HEK293 (cell line): ENCODE data around the gene APC2.

Experiments used
- CTCF ChIA-PET: fragments of 350-600 bp; formaldehyde crosslinking; extraction: SDS; loops from one replicate; lab custom pipeline; 2021; ENCODE audit warnings: antibody characterized with exemption; lab: Yijun Ruan, JAX
- POLR2A ChIA-PET: fragments of 300-600 bp; formaldehyde crosslinking; extraction: SDS; loops from one replicate; lab custom pipeline; 2020; ENCODE audit warnings: antibody characterized with exemption, inconsistent platforms; lab: Yijun Ruan, JAX
- H3K27ac ChIP-seq: fragments of 200-500 bp; sonication (Bioruptor generic); 2 replicates; pipeline ENCODE4 v1.5.1; 2014; ENCODE audit warnings: low read depth, low read length, control low read depth, inconsistent platforms; ENCODE audit errors: extremely low read depth
- H3K36me3 ChIP-seq, 2 experiments: fragments of 200-500 bp in 1 of 2; sonication (Bioruptor generic) in 1 of 2; 1 replicate in 1 of 2; 2 replicates in 1 of 2; pipeline ENCODE4 v1.5.1; 2014 to 2017; ENCODE audit warnings: inconsistent platforms in 2 of 2, low read length in 2 of 2; ENCODE audit not compliant: control insufficient read depth in 2 of 2, insufficient read depth in 1 of 2
- H3K4me1 ChIP-seq: fragments of 200-500 bp; sonication (Bioruptor generic); 2 replicates; pipeline ENCODE4 v1.5.1; 2014; ENCODE audit warnings: mild to moderate bottlenecking, low read length, inconsistent platforms; ENCODE audit not compliant: control insufficient read depth, insufficient read depth
- H3K4me3 ChIP-seq: 2 replicates; pipeline ENCODE4 v1.5.1; 2011; ENCODE audit warnings: low read depth, mild to moderate bottlenecking, control low read depth, low read length, moderate library complexity
- H3K9me3 ChIP-seq: fragments of 200-500 bp; sonication (Bioruptor generic); 2 replicates; pipeline ENCODE4 v1.5.1; 2014; ENCODE audit warnings: low read depth, low read length, inconsistent platforms; ENCODE audit not compliant: control insufficient read depth, insufficient read depth
- BCL11A ChIP-seq: fragments of 450-650 bp; formaldehyde crosslinking; IDR thresholded peaks from 2 replicates; pipeline ENCODE4 v1.5.1; 2016; ENCODE audit warnings: low read depth, missing biosample characterization, missing genetic modification characterization
- CTCF ChIP-seq: fragments of 450-650 bp; formaldehyde crosslinking; IDR thresholded peaks from 2 replicates; pipeline ENCODE4 v1.5.1; 2016; ENCODE audit warnings: missing biosample characterization, missing genetic modification characterization
- INSM2 ChIP-seq: fragments of 450-650 bp; formaldehyde crosslinking; IDR thresholded peaks from 2 replicates; pipeline ENCODE4 v1.5.1; 2016; ENCODE audit warnings: missing biosample characterization, missing genetic modification characterization
- KLF9 ChIP-seq: fragments of 450-650 bp; formaldehyde crosslinking; IDR thresholded peaks from 2 replicates; pipeline ENCODE4 v1.5.1; 2016; ENCODE audit warnings: missing biosample characterization, missing genetic modification characterization, low read depth
- MZF1 ChIP-seq: fragments of 450-650 bp; formaldehyde crosslinking; IDR thresholded peaks from 2 replicates; pipeline ENCODE4 v1.5.1; 2017; ENCODE audit warnings: missing biosample characterization, missing genetic modification characterization, borderline replicate concordance
- PATZ1 ChIP-seq: fragments of 450-650 bp; formaldehyde crosslinking; IDR thresholded peaks from 2 replicates; pipeline ENCODE4 v1.5.1; 2016; ENCODE audit warnings: missing biosample characterization, missing genetic modification characterization
- PRDM2 ChIP-seq: fragments of 450-650 bp; formaldehyde crosslinking; IDR thresholded peaks from 2 replicates; pipeline ENCODE4 v1.5.1; 2016; ENCODE audit warnings: missing biosample characterization, missing genetic modification characterization, borderline replicate concordance
- SALL2 ChIP-seq: fragments of 450-650 bp; formaldehyde crosslinking; IDR thresholded peaks from 2 replicates; pipeline ENCODE4 v1.5.0; 2017; ENCODE audit warnings: missing biosample characterization, mild to moderate bottlenecking, missing genetic modification characterization, borderline replicate concordance
- SETDB1 ChIP-seq: IDR thresholded peaks from one replicate; pipeline ENCODE4 v1.6.1; 2017; ENCODE audit warnings: mild to moderate bottlenecking, low read length, moderate library complexity, mixed read lengths; ENCODE audit not compliant: insufficient read length
- TCF7L2 ChIP-seq: IDR thresholded peaks from 2 replicates; pipeline ENCODE4 v1.6.1; 2011; ENCODE audit warnings: low read depth, mild to moderate bottlenecking, inconsistent platforms, low read length, moderate library complexity, borderline replicate concordance
- ZFP69B ChIP-seq: fragments of 450-650 bp; formaldehyde crosslinking; IDR thresholded peaks from 2 replicates; pipeline ENCODE4 v1.5.1; 2016; ENCODE audit warnings: missing biosample characterization, missing genetic modification characterization
- ZNF121 ChIP-seq: fragments of 450-650 bp; formaldehyde crosslinking; IDR thresholded peaks from 2 replicates; pipeline ENCODE4 v1.5.1; 2016; ENCODE audit warnings: missing biosample characterization, missing genetic modification characterization
- ZNF19 ChIP-seq: fragments of 450-650 bp; formaldehyde crosslinking; IDR thresholded peaks from 2 replicates; pipeline ENCODE4; 2016; ENCODE audit warnings: missing biosample characterization, missing genetic modification characterization, low read depth
- ZNF398 ChIP-seq: fragments of 450-650 bp; formaldehyde crosslinking; IDR thresholded peaks from 2 replicates; pipeline ENCODE4 v1.5.1; 2017; ENCODE audit warnings: missing biosample characterization, missing genetic modification characterization
- ZNF416 ChIP-seq: fragments of 450-650 bp; formaldehyde crosslinking; IDR thresholded peaks from 2 replicates; pipeline ENCODE4 v1.5.1; 2016; ENCODE audit warnings: missing biosample characterization, missing genetic modification characterization
- ZNF48 ChIP-seq: fragments of 450-650 bp; formaldehyde crosslinking; IDR thresholded peaks from 2 replicates; pipeline ENCODE4 v1.5.1; 2016; ENCODE audit warnings: missing biosample characterization, missing genetic modification characterization
- ZNF501 ChIP-seq: fragments of 450-650 bp; formaldehyde crosslinking; IDR thresholded peaks from 2 replicates; pipeline ENCODE4 v1.5.1; 2016; ENCODE audit warnings: missing biosample characterization, missing genetic modification characterization
- ZNF513 ChIP-seq: fragments of 450-650 bp; IDR thresholded peaks from 2 replicates; pipeline ENCODE4 v1.5.1; 2018; ENCODE audit warnings: missing biosample characterization, missing genetic modification characterization
- ZNF548 ChIP-seq: fragments of 450-650 bp; formaldehyde crosslinking; IDR thresholded peaks from 2 replicates; pipeline ENCODE4 v1.5.1; 2016; ENCODE audit warnings: missing biosample characterization, missing genetic modification characterization
- ZNF560 ChIP-seq: fragments of 450-650 bp; formaldehyde crosslinking; IDR thresholded peaks from 2 replicates; pipeline ENCODE4 v1.5.1; 2017; ENCODE audit warnings: missing biosample characterization, missing genetic modification characterization, borderline replicate concordance
- ZNF629 ChIP-seq: fragments of 450-650 bp; formaldehyde crosslinking; IDR thresholded peaks from 2 replicates; pipeline ENCODE4 v1.5.1; 2017; ENCODE audit warnings: missing biosample characterization, missing genetic modification characterization

Gene APC2

GRCh38 chr19:1490311-1491113, 40.6 kb downstream of the APC2 start, which contains the start of gene PCSK4:
TSS of gene PCSK4 (minus strand) at chr19:1490350. CDS start at chr19:1490346, 4 bp downstream.
- no peaks in the 10 kb centered on the region for H3K9me3 ChIP-seq
- H3K4me3 ChIP-seq, result peak within 1 kb of the TSS; percentile 46
- POLR2A ChIA-PET, result interaction anchor here (0.6 to 1.5 kb wide), 11 partner anchors 11 to 343 kb away, joined by 3 to 7 read pairs (median 4); no protein-coding TSS in a partner anchor
- H3K27ac ChIP-seq, result peak within 1 kb of the TSS; percentile 34; the same call in 1 of the 2 replicates
- CTCF ChIA-PET, result interaction anchor here (0.6 to 1.4 kb wide), 5 partner anchors 12 to 265 kb away, joined by 3 to 11 read pairs (median 3); no protein-coding TSS in a partner anchor
- H3K36me3 ChIP-seq, result no peaks in the 10 kb centered on the region
- peaks cover 5% of the 10 kb centered on the region for H3K4me1 ChIP-seq
- TF ChIP-seq ZNF416 (tag by site-specific recombination), result no peak
- TF ChIP-seq SETDB1, result no peak
- peak; percentile 87 for TF ChIP-seq KLF9
- TF ChIP-seq ZNF121, result no peak
- no peak for TF ChIP-seq MZF1 (tag by site-specific recombination)
- no peak; the same call in 1 of the 2 replicates for TF ChIP-seq ZNF501
- no peak for TF ChIP-seq TCF7L2
- TF ChIP-seq BCL11A (tag by site-specific recombination), result no peak
- no peak for TF ChIP-seq ZNF19 (tag by site-specific recombination)
- TF ChIP-seq PRDM2 (tag by site-specific recombination), result no peak
- TF ChIP-seq ZNF629 (tag by site-specific recombination), result peak; percentile 70
- TF ChIP-seq ZFP69B (tag by site-specific recombination), result peak; percentile 99
- no peak for TF ChIP-seq SALL2 (tag by site-specific recombination)
- no peak for TF ChIP-seq CTCF (tag by site-specific recombination)
- no peak for TF ChIP-seq ZNF513 (tag by site-specific recombination)
- TF ChIP-seq ZNF398 (tag by site-specific recombination), result no peak
- 0 out of 2 replicates have a peak, but pooled peaks have one; percentile 23 for TF ChIP-seq INSM2 (tag by site-specific recombination)
- TF ChIP-seq ZNF548 (tag by site-specific recombination), result no peak
- TF ChIP-seq ZNF48 (tag by site-specific recombination), result no peak
- TF ChIP-seq ZNF560 (tag by site-specific recombination), result no peak
- TF ChIP-seq PATZ1 (tag by site-specific recombination), result peak; percentile 86
